T follicular helper cell (primary cell): ENCODE measurements around the gene CREBBP.
A peak's percentile ranks its signal among the peaks of the same experiment; 100 is the strongest.

ENCODE experiments used
- DNase-seq: peaks from one replicate; pipeline ENCODE4 v3.0.0-alpha.2; 2020; ENCODE audit warnings: low read depth

The CREBBP gene

GRCh38 chr16:3736116-3736515, 144.4 kb downstream of the CREBBP start:
- no peak for DNase-seq

GRCh38 chr16:3735541-3735940, 145.0 kb downstream of the CREBBP start:
- no peak for DNase-seq

GRCh38 chr16:3734758-3735221, 145.7 kb downstream of the CREBBP start:
- no peak for DNase-seq

- no peak for DNase-seq
Measured at GRCh38 chr16:3734084-3734757, 146.3 kb downstream of the CREBBP start.

GRCh38 chr16:3732171-3732570, 148.3 kb downstream of the CREBBP start:
- DNase-seq: no peak

GRCh38 chr16:3731126-3731935, 149.2 kb downstream of the CREBBP start:
- DNase-seq: no peak

- no peak for DNase-seq
Measured at GRCh38 chr16:3730161-3731125, 150.1 kb downstream of the CREBBP start.

- DNase-seq: no peak
Measured at GRCh38 chr16:3729161-3730112, 151.1 kb downstream of the CREBBP start.

- DNase-seq: no peak
Measured at GRCh38 chr16:3728424-3729160, 151.9 kb downstream of the CREBBP start.

GRCh38 chr16:3727806-3728381, 152.6 kb downstream of the CREBBP start:
- DNase-seq: no peak

GRCh38 chr16:3726021-3726687, 154.4 kb downstream of the CREBBP start:
- DNase-seq: no peak

- DNase-seq: no peak
Measured at GRCh38 chr16:3725276-3725675, 155.2 kb downstream of the CREBBP start.

GRCh38 chr16:3722508-3722907, 158.0 kb downstream of the CREBBP start:
- no peak for DNase-seq

- no peak for DNase-seq
Measured at GRCh38 chr16:3720418-3720817, 160.1 kb downstream of the CREBBP start.

GRCh38 chr16:3718628-3719027, 161.9 kb downstream of the CREBBP start:
- no peak for DNase-seq

- DNase-seq: no peak
Measured at GRCh38 chr16:3718019-3718391, 162.5 kb downstream of the CREBBP start.

GRCh38 chr16:3717235-3718018, 163.1 kb downstream of the CREBBP start, which contains the start of gene TRAP1:
Gene TRAP1, minus strand, starts transcription at chr16:3717524. Its CDS starts 16 bp downstream, at chr16:3717508.
- peak; percentile 87 for DNase-seq

- no peak for DNase-seq
Measured at GRCh38 chr16:3716831-3717234, 163.7 kb downstream of the CREBBP start.
